HEK293 (cell line): ENCODE results near the gene CDC20.

Source experiments
- SETDB1 ChIP-seq: IDR thresholded peaks from one replicate; pipeline ENCODE4 v1.6.1; 2017; ENCODE audit warnings: mild to moderate bottlenecking, low read length, moderate library complexity, mixed read lengths; ENCODE audit not compliant: insufficient read length
- SP3 ChIP-seq: fragments of 450-650 bp; formaldehyde crosslinking; IDR thresholded peaks from 2 replicates; pipeline ENCODE4 v1.5.1; 2016; ENCODE audit warnings: missing biosample characterization, missing genetic modification characterization
- SP7 ChIP-seq: fragments of 450-650 bp; formaldehyde crosslinking; IDR thresholded peaks from 2 replicates; pipeline ENCODE4 v1.5.1; 2016; ENCODE audit warnings: missing biosample characterization, missing genetic modification characterization
- ZNF416 ChIP-seq: fragments of 450-650 bp; formaldehyde crosslinking; IDR thresholded peaks from 2 replicates; pipeline ENCODE4 v1.5.1; 2016; ENCODE audit warnings: missing biosample characterization, missing genetic modification characterization
- ZNF529 ChIP-seq: fragments of 450-650 bp; formaldehyde crosslinking; IDR thresholded peaks from 2 replicates; pipeline ENCODE4 v1.5.1; 2017; ENCODE audit warnings: missing genetic modification characterization, missing biosample characterization; ENCODE audit not compliant: insufficient replicate concordance
- ZNF610 ChIP-seq: fragments of 450-650 bp; formaldehyde crosslinking; IDR thresholded peaks from 2 replicates; pipeline ENCODE4 v1.5.1; 2016; ENCODE audit warnings: missing biosample characterization, missing genetic modification characterization, borderline replicate concordance
- TF ChIP-seq, protein P1 (sequence below): fragments of 450-650 bp; formaldehyde crosslinking; IDR thresholded peaks from 2 replicates; pipeline ENCODE4 v1.5.0; 2017; ENCODE audit warnings: missing biosample characterization, missing genetic modification characterization, borderline replicate concordance
- TF ChIP-seq, protein P2 (sequence below): fragments of 450-650 bp; formaldehyde crosslinking; IDR thresholded peaks from 2 replicates; pipeline ENCODE4 v1.5.1; 2016; ENCODE audit warnings: missing biosample characterization, missing genetic modification characterization
- TF ChIP-seq, protein P3 (sequence below): fragments of 450-650 bp; formaldehyde crosslinking; IDR thresholded peaks from 2 replicates; pipeline ENCODE4 v1.5.1; 2016; ENCODE audit warnings: missing biosample characterization, missing genetic modification characterization

DNA sequence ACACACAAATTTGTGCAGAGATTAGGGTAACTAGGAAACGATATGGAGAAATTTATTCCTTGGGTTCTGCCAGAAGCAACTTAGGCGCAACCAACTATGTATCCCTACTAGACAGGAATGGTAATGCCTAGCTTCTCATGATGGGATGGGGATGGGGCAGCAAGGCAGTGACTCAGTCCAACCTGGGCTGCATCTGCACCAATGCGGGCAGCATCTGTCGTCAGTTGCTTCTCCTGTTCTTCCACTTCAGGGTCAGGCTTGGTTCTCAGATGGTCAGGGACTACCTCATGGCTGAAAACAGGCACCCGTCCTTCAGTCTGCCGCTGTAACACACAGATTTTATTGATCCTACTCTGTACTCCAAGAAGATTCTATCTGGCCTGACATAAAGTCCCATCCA lies 27.9 kb downstream of the CDC20 start:
- TF ChIP-seq, protein P1, sequence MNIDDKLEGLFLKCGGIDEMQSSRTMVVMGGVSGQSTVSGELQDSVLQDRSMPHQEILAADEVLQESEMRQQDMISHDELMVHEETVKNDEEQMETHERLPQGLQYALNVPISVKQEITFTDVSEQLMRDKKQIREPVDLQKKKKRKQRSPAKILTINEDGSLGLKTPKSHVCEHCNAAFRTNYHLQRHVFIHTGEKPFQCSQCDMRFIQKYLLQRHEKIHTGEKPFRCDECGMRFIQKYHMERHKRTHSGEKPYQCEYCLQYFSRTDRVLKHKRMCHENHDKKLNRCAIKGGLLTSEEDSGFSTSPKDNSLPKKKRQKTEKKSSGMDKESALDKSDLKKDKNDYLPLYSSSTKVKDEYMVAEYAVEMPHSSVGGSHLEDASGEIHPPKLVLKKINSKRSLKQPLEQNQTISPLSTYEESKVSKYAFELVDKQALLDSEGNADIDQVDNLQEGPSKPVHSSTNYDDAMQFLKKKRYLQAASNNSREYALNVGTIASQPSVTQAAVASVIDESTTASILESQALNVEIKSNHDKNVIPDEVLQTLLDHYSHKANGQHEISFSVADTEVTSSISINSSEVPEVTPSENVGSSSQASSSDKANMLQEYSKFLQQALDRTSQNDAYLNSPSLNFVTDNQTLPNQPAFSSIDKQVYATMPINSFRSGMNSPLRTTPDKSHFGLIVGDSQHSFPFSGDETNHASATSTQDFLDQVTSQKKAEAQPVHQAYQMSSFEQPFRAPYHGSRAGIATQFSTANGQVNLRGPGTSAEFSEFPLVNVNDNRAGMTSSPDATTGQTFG (tag by site-specific recombination) = no peak
- TF ChIP-seq SP7 (tag by site-specific recombination) = no peak
- TF ChIP-seq ZNF416 (tag by site-specific recombination) = no peak
- TF ChIP-seq SP3 = no peak
- TF ChIP-seq, protein P2, sequence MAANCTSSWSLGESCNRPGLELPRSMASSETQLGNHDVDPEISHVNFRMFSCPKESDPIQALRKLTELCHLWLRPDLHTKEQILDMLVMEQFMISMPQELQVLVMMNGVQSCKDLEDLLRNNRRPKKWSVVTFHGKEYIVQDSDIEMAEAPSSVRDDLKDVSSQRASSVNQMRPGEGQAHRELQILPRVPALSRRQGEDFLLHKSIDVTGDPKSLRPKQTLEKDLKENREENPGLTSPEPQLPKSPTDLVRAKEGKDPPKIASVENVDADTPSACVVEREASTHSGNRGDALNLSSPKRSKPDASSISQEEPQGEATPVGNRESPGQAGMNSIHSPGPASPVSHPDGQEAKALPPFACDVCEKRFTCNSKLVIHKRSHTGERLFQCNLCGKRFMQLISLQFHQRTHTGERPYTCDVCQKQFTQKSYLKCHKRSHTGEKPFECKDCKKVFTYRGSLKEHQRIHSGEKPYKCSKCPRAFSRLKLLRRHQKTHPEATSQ (tag by site-specific recombination) = no peak
- no peak for TF ChIP-seq ZNF529 (tag by site-specific recombination)
- no peak for TF ChIP-seq ZNF610 (tag by site-specific recombination)
- TF ChIP-seq, protein P3, sequence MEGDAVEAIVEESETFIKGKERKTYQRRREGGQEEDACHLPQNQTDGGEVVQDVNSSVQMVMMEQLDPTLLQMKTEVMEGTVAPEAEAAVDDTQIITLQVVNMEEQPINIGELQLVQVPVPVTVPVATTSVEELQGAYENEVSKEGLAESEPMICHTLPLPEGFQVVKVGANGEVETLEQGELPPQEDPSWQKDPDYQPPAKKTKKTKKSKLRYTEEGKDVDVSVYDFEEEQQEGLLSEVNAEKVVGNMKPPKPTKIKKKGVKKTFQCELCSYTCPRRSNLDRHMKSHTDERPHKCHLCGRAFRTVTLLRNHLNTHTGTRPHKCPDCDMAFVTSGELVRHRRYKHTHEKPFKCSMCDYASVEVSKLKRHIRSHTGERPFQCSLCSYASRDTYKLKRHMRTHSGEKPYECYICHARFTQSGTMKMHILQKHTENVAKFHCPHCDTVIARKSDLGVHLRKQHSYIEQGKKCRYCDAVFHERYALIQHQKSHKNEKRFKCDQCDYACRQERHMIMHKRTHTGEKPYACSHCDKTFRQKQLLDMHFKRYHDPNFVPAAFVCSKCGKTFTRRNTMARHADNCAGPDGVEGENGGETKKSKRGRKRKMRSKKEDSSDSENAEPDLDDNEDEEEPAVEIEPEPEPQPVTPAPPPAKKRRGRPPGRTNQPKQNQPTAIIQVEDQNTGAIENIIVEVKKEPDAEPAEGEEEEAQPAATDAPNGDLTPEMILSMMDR = no peak
- no peak for TF ChIP-seq SETDB1
